GM19455 (cell line): Measurements from ENCODE around the gene CLCNKA.
"Not testable (repeated sequence)": the region's sequence is repeated elsewhere in the genome, so short reads cannot be mapped to it uniquely, and the experiment has no call there.

Experiments used
- ATAC-seq: cut with Tn5 transposase; IDR thresholded peaks from one replicate; pipeline ENCODE4 v1.9.1; 2021; ENCODE audit not compliant: unreplicated experiment

CLCNKA gene

GRCh38 chr1:16061989-16062686 lies 40.3 kb downstream of the CLCNKA start:
- ATAC-seq: not testable (repeated sequence)

DNA sequence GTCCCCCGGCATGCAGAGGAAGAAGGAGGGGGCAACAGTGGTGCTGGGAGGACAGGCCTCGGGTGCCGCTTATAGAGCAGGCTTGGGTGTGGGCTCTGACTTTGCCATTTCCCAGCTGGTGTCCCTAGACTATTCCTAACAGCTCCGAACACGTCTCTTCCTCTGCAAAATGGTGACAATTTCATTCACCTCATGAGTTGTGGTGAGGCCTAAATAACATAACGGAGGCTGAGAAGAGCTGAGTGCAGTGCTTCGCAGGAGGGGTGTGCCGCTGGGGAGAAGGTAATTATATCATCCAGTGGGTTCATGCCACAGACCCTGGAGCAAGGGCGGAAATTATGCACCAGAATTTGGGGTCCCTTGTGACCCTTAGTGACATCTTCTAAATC lies 40.8 kb downstream of the CLCNKA start:
- not testable (repeated sequence) for ATAC-seq

- no peak for ATAC-seq
Observed at GRCh38 chr1:16063226-16063829, 41.5 kb downstream of the CLCNKA start.

DNA sequence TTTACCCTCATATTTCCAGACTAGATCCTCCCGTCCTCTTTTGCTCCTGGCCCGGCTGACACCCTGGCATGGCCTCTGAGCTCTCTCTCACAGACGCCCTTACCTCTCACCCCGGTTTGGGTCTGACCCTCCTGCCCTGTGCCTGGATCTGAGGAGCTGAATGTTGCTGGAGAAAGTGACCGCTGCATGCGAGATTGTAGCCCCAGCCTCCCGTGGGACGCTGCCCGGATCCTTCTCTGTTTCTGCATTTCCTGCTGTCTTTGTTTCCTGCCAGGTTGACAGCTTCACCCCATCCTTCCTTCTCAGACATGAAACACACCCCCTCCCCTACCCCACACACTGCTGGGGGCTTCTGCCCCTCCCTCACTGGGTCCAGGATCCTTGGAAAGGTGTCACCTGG lies 42.1 kb downstream of the CLCNKA start:
- no peak for ATAC-seq

- no peak for ATAC-seq
Observed at GRCh38 chr1:16064536-16065268, 42.9 kb downstream of the CLCNKA start.

DNA sequence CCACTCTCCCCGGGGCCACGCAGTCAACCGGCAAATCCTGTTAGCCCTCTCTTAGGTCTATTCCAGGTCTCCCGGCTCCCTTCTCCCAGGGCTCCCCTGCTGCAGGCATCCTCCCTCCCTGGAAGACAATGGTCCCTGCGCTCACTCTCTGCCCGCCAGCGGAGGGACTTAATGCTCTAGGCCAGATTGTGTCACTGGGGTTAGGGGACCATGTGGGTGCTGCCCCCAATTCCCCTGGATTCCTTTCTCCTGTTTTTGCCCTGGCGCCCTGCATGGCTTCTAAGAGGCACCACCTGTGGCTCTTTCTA lies 43.4 kb downstream of the CLCNKA start:
- ATAC-seq: no peak

- ATAC-seq: no peak
Observed at GRCh38 chr1:16066245-16066644, 44.4 kb downstream of the CLCNKA start.

DNA sequence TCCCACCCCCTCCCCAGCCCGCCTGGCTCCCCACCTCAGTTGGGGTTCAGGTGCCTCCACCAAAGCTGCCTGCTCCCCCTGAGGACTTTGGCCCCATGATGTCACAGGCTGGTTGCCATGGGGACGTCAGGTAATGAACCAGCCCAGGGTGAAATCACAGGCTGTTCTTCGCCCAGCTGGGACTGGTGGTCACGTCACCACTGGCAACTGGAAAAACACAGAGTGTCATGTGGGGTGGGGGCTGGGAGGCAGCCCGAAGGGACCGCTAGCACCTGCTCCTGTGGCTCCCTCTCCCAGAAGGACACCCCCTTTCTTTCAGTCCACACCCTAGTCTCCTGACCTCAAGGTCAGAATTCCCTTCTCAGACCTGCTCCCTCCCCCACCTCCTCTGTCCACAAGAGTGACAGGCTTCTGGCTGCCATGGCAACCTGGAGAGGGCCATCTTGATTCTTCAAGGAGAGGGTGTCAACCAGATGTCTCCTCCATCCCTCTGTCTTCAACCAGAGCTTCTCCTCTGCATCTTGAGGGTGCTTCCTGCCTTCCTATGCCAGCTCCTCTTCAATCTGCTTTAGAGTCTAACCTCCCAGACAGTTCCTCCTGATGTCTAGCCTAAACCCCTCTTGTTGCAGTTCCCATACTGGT lies 45.4 kb downstream of the CLCNKA start:
- no peak for ATAC-seq

DNA sequence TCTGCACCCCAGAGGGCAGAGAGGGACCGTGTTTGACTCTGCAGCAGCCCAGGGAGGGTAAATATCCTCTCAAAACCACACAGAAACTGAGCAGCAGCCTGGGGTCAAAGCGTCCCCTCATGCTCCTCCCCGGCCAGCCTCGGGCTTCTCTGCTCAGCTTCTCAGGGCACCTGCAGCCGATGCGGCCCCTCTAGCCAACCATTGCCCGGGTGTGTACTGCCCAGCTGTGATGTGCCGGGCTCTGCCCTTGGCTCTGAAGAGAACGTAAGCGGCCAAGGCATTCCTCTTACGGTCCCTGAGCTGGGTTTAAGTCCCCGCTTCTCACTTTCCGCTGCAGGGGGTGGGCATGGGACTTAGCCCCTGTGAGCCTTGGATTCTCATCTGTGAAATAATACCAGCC lies 46.1 kb downstream of the CLCNKA start:
- ATAC-seq: no peak

- ATAC-seq: no peak
Observed at GRCh38 chr1:16068356-16069270, 46.8 kb downstream of the CLCNKA start.

DNA sequence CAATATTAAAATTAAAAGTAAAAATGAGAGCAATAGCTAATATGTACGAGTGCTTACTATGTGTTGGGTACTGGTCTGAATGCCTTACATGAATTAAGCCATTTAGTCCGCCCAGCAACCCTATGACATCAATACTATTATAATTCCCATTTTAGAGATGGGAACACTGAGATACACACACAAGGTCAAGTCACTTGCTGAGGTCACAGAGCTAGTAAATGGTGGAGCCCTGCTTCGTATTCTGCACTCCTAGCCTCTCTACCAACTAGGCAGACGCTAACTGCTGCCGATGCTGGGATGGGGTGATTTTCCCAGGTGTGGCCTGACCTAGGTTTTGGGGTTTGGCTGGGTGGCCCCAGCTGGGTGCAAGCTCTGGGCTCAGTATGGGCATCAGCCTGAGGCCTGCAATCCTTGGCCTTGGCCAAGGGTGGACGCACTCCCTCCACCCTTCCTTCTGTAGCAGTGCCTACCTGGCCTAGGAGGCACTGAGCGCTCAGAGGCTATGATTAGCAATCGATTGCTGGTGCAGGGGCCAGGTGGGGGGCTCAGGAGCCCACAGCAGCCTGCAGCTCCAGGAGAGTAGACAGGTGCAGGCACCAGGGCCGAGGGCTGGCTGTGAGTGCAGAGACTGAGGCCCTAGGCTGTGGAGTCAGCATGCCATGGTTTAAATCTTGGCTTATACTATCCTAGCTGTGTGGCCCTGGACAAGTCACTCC lies 49.0 kb downstream of the CLCNKA start:
- ATAC-seq: no peak

DNA sequence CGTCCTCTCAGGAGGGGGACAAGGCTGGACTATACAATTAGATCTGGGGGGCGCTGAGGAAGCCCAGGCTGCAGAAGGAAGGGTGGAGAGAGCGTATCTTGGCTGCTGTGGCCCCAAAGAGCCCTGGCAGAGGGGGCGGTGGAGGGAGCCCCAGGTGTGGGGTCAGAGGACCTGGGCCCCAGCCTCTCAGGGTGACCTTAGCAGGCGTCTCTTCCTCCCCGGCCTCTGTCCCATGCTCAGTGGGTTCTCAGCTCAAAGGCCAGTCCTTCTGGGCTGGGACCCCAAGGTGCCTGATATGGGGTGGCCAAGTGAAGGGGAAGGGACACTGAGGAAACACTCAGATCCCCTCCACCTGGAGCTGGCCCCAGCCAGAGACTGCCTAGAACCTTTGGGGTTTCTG lies 49.8 kb downstream of the CLCNKA start:
- no peak for ATAC-seq

GRCh38 chr1:16072095-16072494 lies 50.3 kb downstream of the CLCNKA start:
- ATAC-seq: no peak

- ATAC-seq: no peak
Observed at GRCh38 chr1:16072616-16073484, 51.0 kb downstream of the CLCNKA start.

DNA sequence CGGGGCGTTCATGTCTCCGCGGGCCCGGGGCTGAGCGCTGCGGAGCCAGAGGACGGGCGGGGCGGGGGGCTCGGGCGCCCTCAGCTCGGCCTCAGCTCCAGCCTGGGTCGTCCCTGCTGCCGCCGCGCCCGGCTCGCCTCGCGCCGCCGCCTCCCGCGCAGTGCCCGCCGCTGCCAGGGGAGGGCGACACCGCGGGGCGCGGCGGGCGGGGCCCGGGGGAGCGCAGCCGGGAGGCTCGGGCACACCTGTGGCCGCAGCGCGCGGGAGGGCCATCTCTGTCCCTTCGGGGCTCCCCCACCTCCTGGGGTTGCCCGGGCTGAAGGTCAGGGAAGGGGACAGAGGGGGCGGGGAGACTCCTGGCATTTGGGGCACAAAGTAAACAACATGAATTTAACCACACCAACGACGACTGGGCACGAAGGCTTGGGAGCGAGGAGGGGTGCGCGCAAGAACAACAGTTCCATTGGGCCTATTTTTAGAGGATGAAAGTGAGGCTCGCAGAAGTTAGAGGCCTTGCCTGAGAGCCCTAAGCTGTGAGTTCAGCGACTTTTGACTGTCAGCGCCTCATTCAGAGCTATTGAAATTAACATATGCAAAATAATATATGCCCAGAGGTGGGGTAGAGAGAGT lies 51.8 kb downstream of the CLCNKA start, which contains the start of gene FAM131C:
Gene FAM131C, minus strand, starts transcription at position 162 of the 630 bp plus-strand sequence. CDS start 209 bp downstream, outside the sequence.
- ATAC-seq: no peak

DNA sequence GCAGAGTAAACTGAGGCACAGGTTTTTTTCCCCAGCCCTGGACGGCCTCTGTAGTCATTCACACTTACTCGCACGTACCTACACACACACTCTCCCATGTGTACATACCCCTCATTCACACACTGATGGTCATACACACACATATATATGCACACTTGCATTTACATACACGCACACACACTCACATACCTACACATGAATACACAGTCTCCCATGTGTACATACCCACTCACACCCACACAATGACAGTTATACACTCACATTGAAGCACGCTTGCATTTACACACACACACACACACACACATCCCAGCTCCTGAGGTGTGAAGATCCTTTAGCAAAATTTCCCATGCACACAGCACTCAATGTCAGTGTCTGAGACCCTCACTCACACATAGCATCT lies 52.4 kb downstream of the CLCNKA start:
- ATAC-seq: no peak

DNA sequence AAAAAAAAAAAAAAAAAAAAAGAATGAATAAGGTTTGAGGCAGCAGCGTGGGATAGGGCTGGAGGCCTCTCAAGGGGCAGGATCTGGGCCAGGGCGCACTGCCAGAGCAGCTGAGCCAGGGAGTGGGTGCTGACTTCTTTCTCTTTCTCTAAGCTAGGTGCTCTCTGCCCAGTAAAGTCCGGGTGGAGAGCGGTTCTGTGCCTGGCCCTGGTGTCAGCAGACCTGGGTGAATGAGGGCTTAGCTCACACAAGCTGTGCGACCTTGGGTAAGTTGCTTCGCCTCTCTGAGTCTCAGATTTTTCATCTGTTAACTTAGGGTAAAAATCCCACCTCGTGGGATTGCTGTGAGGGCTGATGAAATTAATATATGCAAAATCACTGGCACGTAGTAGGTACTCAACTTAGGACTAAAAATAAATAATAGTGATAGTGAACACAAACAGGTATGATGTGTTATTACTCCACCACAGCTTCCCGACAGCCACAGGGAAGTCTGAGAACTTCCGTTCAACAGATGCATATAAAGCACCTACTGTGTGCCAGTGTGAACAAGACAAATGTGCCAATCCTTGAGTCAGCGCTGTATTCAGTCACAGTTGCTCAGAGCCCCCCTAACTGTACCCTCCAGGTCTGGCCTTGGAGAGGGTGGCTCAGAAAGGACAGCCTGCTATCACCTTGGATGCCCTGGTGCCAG lies 53.6 kb downstream of the CLCNKA start:
- ATAC-seq: no peak
